GM18526 (cell line): ENCODE results near the gene ARID3B.

Source experiments
- POLR2A ChIP-seq: IDR thresholded peaks from 3 replicates; pipeline ENCODE4 v1.6.1; 2011; ENCODE audit not compliant: insufficient read length; ENCODE audit errors: extremely low read depth

Gene ARID3B

GRCh38 chr15:74549816-74550215, 8.8 kb downstream of the ARID3B start:
- TF ChIP-seq POLR2A = no peak

- TF ChIP-seq POLR2A = no peak
Measured at GRCh38 chr15:74551714-74552113, 10.7 kb downstream of the ARID3B start.

GRCh38 chr15:74552773-74553441, 11.9 kb downstream of the ARID3B start:
- TF ChIP-seq POLR2A = no peak

GRCh38 chr15:74555192-74555591, 14.2 kb downstream of the ARID3B start:
- no peak for TF ChIP-seq POLR2A

- no peak for TF ChIP-seq POLR2A
Measured at GRCh38 chr15:74558706-74559105, 17.7 kb downstream of the ARID3B start.

- TF ChIP-seq POLR2A = no peak
Measured at GRCh38 chr15:74563442-74563841, 22.4 kb downstream of the ARID3B start.

- TF ChIP-seq POLR2A = no peak
Measured at GRCh38 chr15:74564182-74564581, 23.2 kb downstream of the ARID3B start.

- no peak for TF ChIP-seq POLR2A
Measured at GRCh38 chr15:74565381-74566085, 24.5 kb downstream of the ARID3B start.

GRCh38 chr15:74568594-74568993, 27.6 kb downstream of the ARID3B start:
- TF ChIP-seq POLR2A = no peak

- TF ChIP-seq POLR2A = no peak
Measured at GRCh38 chr15:74569731-74570070, 28.7 kb downstream of the ARID3B start.

- TF ChIP-seq POLR2A = no peak
Measured at GRCh38 chr15:74571191-74571590, 30.2 kb downstream of the ARID3B start.

- TF ChIP-seq POLR2A = no peak
Measured at GRCh38 chr15:74573987-74574386, 33.0 kb downstream of the ARID3B start.

GRCh38 chr15:74578496-74578994, 37.5 kb downstream of the ARID3B start:
- TF ChIP-seq POLR2A = no peak

- no peak for TF ChIP-seq POLR2A
Measured at GRCh38 chr15:74579001-74579400, 38.0 kb downstream of the ARID3B start.

- TF ChIP-seq POLR2A = no peak
Measured at GRCh38 chr15:74580538-74581350, 39.7 kb downstream of the ARID3B start.

GRCh38 chr15:74584204-74584603, 43.2 kb downstream of the ARID3B start:
- TF ChIP-seq POLR2A = no peak
